GM18867 (cell line): Measurements from ENCODE around the gene TRAF5.

ENCODE experiments used
- ATAC-seq: cut with Tn5 transposase; IDR thresholded peaks from one replicate; pipeline ENCODE4 v1.9.1; 2021; ENCODE audit warnings: mild to moderate bottlenecking, moderate library complexity; ENCODE audit not compliant: unreplicated experiment

The TRAF5 gene

GRCh38 chr1:211416628-211417323 lies 90.1 kb downstream of the TRAF5 start:
- ATAC-seq: peak; percentile 69

GRCh38 chr1:211420389-211420788 lies 93.8 kb downstream of the TRAF5 start:
- ATAC-seq: no peak

GRCh38 chr1:211420845-211421454 lies 94.3 kb downstream of the TRAF5 start:
- no peak for ATAC-seq

- ATAC-seq: no peak
Observed at GRCh38 chr1:211424018-211424417, 97.4 kb downstream of the TRAF5 start.
